H9 (cell line): ENCODE measurements around the gene AIMP1. TPM values are rescaled to one million over a fixed set of nuclear protein-coding genes. Genes with fewer than 3 reads are reported as not detected.

Experiments used
- DNase-seq: peaks from one replicate; pipeline ENCODE4 v3.0.0-alpha.2; 2017
- H2AFZ ChIP-seq: one replicate; pipeline ENCODE4 v1.6.1; 2013; ENCODE audit warnings: mild to moderate bottlenecking, low read length, control low read depth, moderate library complexity
- H2AK5ac ChIP-seq: 2 replicates; pipeline ENCODE4 v1.6.1; 2013; ENCODE audit warnings: low read length, control low read depth, mixed read lengths; ENCODE audit not compliant: insufficient read length
- H2BK120ac ChIP-seq: one replicate; pipeline ENCODE4 v1.6.1; 2013; ENCODE audit warnings: low read depth, mild to moderate bottlenecking, low read length, control low read depth, inconsistent platforms; ENCODE audit not compliant: poor library complexity, severe bottlenecking
- H2BK12ac ChIP-seq: 2 replicates; pipeline ENCODE4 v1.6.1; 2013; ENCODE audit warnings: low read length, control low read depth, mixed read lengths, low read depth; ENCODE audit not compliant: insufficient read length
- H2BK15ac ChIP-seq: 2 replicates; pipeline ENCODE4 v1.6.1; 2013; ENCODE audit warnings: low read depth, low read length, control low read depth
- H2BK20ac ChIP-seq: one replicate; pipeline ENCODE4 v1.6.1; 2013; ENCODE audit warnings: low read depth, mild to moderate bottlenecking, low read length, control low read depth, inconsistent platforms; ENCODE audit not compliant: poor library complexity, severe bottlenecking
- H2BK5ac ChIP-seq: 2 replicates; pipeline ENCODE4 v1.6.1; 2013; ENCODE audit warnings: low read length, control low read depth, mixed read lengths; ENCODE audit not compliant: insufficient read length
- H3K14ac ChIP-seq: 2 replicates; pipeline ENCODE4 v1.6.1; 2013; ENCODE audit warnings: low read length, control low read depth; ENCODE audit not compliant: insufficient read depth
- H3K18ac ChIP-seq: 2 replicates; pipeline ENCODE4 v1.6.1; 2013; ENCODE audit warnings: low read depth, mild to moderate bottlenecking, mixed read lengths, low read length, control low read depth; ENCODE audit not compliant: insufficient read length
- H3K23ac ChIP-seq: 2 replicates; pipeline ENCODE4 v1.6.1; 2013; ENCODE audit warnings: low read length, control low read depth, mixed read lengths, low read depth; ENCODE audit not compliant: insufficient read length
- H3K23me2 ChIP-seq: 2 replicates; pipeline ENCODE4 v1.6.1; 2013; ENCODE audit warnings: low read depth, mild to moderate bottlenecking, mixed read lengths, low read length, control low read depth; ENCODE audit not compliant: insufficient read length, poor library complexity, severe bottlenecking
- H3K27ac ChIP-seq: 2 replicates; pipeline ENCODE4 v1.5.1; 2013; ENCODE audit warnings: low read length, control low read depth, mixed read lengths, low read depth; ENCODE audit not compliant: insufficient read length
- H3K27me3 ChIP-seq: 2 replicates; pipeline ENCODE4 v1.6.1; 2013; ENCODE audit warnings: low read length, control low read depth, inconsistent platforms; ENCODE audit not compliant: insufficient read depth
- H3K4ac ChIP-seq: 2 replicates; pipeline ENCODE4 v1.6.1; 2013; ENCODE audit warnings: low read depth, mild to moderate bottlenecking, control low read depth, inconsistent platforms, low read length, moderate library complexity
- H3K4me1 ChIP-seq: 2 replicates; pipeline ENCODE4 v1.6.1; 2013; ENCODE audit warnings: low read length, control low read depth, inconsistent platforms; ENCODE audit not compliant: insufficient read depth
- H3K4me2 ChIP-seq: 2 replicates; pipeline ENCODE4 v1.6.1; 2013; ENCODE audit warnings: low read length, control low read depth, mixed read lengths; ENCODE audit not compliant: insufficient read length, insufficient read depth
- H3K56ac ChIP-seq: 2 replicates; pipeline ENCODE4 v1.6.1; 2013; ENCODE audit warnings: low read depth, mild to moderate bottlenecking, mixed read lengths, low read length, control low read depth; ENCODE audit not compliant: insufficient read length
- H3K79me1 ChIP-seq: 2 replicates; pipeline ENCODE4 v1.6.1; 2013; ENCODE audit warnings: low read depth, mild to moderate bottlenecking, moderate library complexity, low read length, control low read depth, inconsistent platforms; ENCODE audit not compliant: insufficient read depth, poor library complexity, severe bottlenecking
- H3K79me2 ChIP-seq: 2 replicates; pipeline ENCODE4 v1.6.1; 2013; ENCODE audit warnings: low read length, control low read depth, inconsistent platforms; ENCODE audit not compliant: insufficient read depth
- H3K9ac ChIP-seq: 2 replicates; pipeline ENCODE4 v1.6.1; 2013; ENCODE audit warnings: low read length, control low read depth, mixed read lengths; ENCODE audit not compliant: insufficient read length; ENCODE audit errors: extremely low read depth
- H3K9me3 ChIP-seq: one replicate; pipeline ENCODE4 v1.6.1; 2013; ENCODE audit warnings: low read depth, low read length, inconsistent platforms; ENCODE audit not compliant: control insufficient read depth
- H3T11ph ChIP-seq: one replicate; pipeline ENCODE4 v1.6.1; 2013; ENCODE audit warnings: mild to moderate bottlenecking, low read length, control low read depth, inconsistent platforms
- H4K20me1 ChIP-seq: one replicate; pipeline ENCODE4 v1.6.1; 2013; ENCODE audit not compliant: control insufficient read depth, insufficient read length, insufficient read depth
- H4K5ac ChIP-seq: 2 replicates; pipeline ENCODE4 v1.6.1; 2013; ENCODE audit warnings: low read depth, mild to moderate bottlenecking, mixed read lengths, low read length, control low read depth; ENCODE audit not compliant: insufficient read length
- H4K8ac ChIP-seq: replicated peaks from 2 replicates; pipeline ENCODE4 v1.6.1; 2013; ENCODE audit warnings: low read length, control low read depth, mixed read lengths, low read depth; ENCODE audit not compliant: insufficient read length
- H4K91ac ChIP-seq: 2 replicates; pipeline ENCODE4 v1.6.1; 2013; ENCODE audit warnings: low read depth, mild to moderate bottlenecking, moderate library complexity, mixed read lengths, low read length, control low read depth; ENCODE audit not compliant: insufficient read length
- H3K27ac Mint-ChIP-seq, 3 experiments: 2 replicates in 2 of 3; 3 replicates in 1 of 3; pipeline ENCODE4 v1.8.0; 2020 to 2021; ENCODE audit warnings: mixed read lengths in 3 of 3, mild to moderate bottlenecking in 1 of 3, moderate library complexity in 1 of 3
- H3K27me3 Mint-ChIP-seq: 2 replicates; pipeline ENCODE4 v1.8.0; 2021; ENCODE audit warnings: low read depth, mild to moderate bottlenecking, moderate library complexity, mixed read lengths
- H3K36me3 Mint-ChIP-seq, 3 experiments: 2 replicates in 2 of 3; 3 replicates in 1 of 3; pipeline ENCODE4 v1.8.0; 2020 to 2021; ENCODE audit warnings: low read depth in 3 of 3, mixed read lengths in 3 of 3; ENCODE audit not compliant: insufficient read depth in 1 of 3
- H3K4me1 Mint-ChIP-seq, 2 experiments: 2 replicates each; pipeline ENCODE4 v1.8.0; 2020; ENCODE audit warnings: mixed read lengths in 2 of 2
- H3K4me3 Mint-ChIP-seq, 2 experiments: 2 replicates in 1 of 2; 3 replicates in 1 of 2; pipeline ENCODE4 v1.8.0; 2020 to 2021; ENCODE audit warnings: mild to moderate bottlenecking in 2 of 2, mixed read lengths in 2 of 2, moderate library complexity in 1 of 2
- H3K9me3 Mint-ChIP-seq, 2 experiments: 2 replicates in 1 of 2; 3 replicates in 1 of 2; pipeline ENCODE4 v1.8.0; 2020; ENCODE audit warnings: mild to moderate bottlenecking in 2 of 2, mixed read lengths in 2 of 2, moderate library complexity in 1 of 2
- WGBS: extraction: QIAGEN DNeasy Blood & Tissue Kit; methylation state at CpG from one replicate; pipeline ENCODE4 v1.1.7; 2013; ENCODE audit warnings: missing lambda C conversion rate, low lambda C conversion rate, mixed read lengths; ENCODE audit not compliant: insufficient read length; ENCODE audit errors: extremely low coverage; 5-methylcytosine and 5-hydroxymethylcytosine counted together
- total RNA-seq: library from RNA; stranded (reverse); gene quantifications from 2 replicates; pipeline ENCODE4 v1.2.1, GENCODE V29; 2021
- TF ChIP-seq, protein P1 (sequence below): fragments of 200-600 bp; sonication (generic); conservative IDR thresholded peaks from 3 replicates; pipeline ENCODE4 v1.8.0; 2021; ENCODE audit warnings: antibody characterized with exemption, mild to moderate bottlenecking

Gene AIMP1
- total RNA-seq, 1 experiment from 2014 or later = 36.8 TPM

GRCh38 chr4:106269711-106270110 is 46.6 kb upstream of the AIMP1 start:
- Histone ChIP-seq H2BK120ac (no peak overlapping the region), H3K9ac (no peak overlapping the region), H2BK12ac (no peak overlapping the region), H4K20me1 (no peaks in the 10 kb centered on the region), H4K5ac (no peak overlapping the region), H3K27ac (no peak overlapping the region), H2AK5ac (no peak overlapping the region), H3K23ac (no peak overlapping the region), H3K23me2 (no peaks in the 10 kb centered on the region), H3K79me1 (no peaks in the 10 kb centered on the region), H3K4me2 (no peak overlapping the region), H3T11ph (no peak overlapping the region), H4K8ac (no peak overlapping the region), H2BK15ac (no peak overlapping the region), H3K79me2 (no peaks in the 10 kb centered on the region), H2BK20ac (no peak overlapping the region), H2BK5ac (no peak overlapping the region), H3K9me3 (no peaks in the 10 kb centered on the region), H3K4ac (no peak overlapping the region), H3K56ac (no peak overlapping the region), H3K27me3 (no peaks in the 10 kb centered on the region), H3K4me1 (no peaks in the 10 kb centered on the region), H3K18ac (no peak overlapping the region), H4K91ac (no peak overlapping the region), H3K14ac (no peak overlapping the region), H2AFZ (no peak overlapping the region)
- no peaks in the 10 kb centered on the region for H3K27me3 Mint-ChIP-seq
- H3K4me1 Mint-ChIP-seq = peaks cover 6 to 12% of the 10 kb centered on the region in 2 experiments
- no CpG with 5 or more reads among the region's 2 CpGs for WGBS
- TF ChIP-seq, protein P1, sequence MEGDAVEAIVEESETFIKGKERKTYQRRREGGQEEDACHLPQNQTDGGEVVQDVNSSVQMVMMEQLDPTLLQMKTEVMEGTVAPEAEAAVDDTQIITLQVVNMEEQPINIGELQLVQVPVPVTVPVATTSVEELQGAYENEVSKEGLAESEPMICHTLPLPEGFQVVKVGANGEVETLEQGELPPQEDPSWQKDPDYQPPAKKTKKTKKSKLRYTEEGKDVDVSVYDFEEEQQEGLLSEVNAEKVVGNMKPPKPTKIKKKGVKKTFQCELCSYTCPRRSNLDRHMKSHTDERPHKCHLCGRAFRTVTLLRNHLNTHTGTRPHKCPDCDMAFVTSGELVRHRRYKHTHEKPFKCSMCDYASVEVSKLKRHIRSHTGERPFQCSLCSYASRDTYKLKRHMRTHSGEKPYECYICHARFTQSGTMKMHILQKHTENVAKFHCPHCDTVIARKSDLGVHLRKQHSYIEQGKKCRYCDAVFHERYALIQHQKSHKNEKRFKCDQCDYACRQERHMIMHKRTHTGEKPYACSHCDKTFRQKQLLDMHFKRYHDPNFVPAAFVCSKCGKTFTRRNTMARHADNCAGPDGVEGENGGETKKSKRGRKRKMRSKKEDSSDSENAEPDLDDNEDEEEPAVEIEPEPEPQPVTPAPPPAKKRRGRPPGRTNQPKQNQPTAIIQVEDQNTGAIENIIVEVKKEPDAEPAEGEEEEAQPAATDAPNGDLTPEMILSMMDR = no peak
- H3K36me3 Mint-ChIP-seq = peaks cover 4 to 5% (median 5%) of the 10 kb centered on the region in 3 experiments; a peak in 6 of 7 replicates
- no peak for DNase-seq
- H3K27ac Mint-ChIP-seq = no peak overlapping the region; a peak in 1 of 7 replicates
- H3K4me3 Mint-ChIP-seq = no peak overlapping the region
- H3K9me3 Mint-ChIP-seq = no peaks in the 10 kb centered on the region; a peak in 1 of 5 replicates
